Activated T-cell treated with anti-CD3 and anti-CD28 coated beads, Interleukin-2, amount 50 U/mL, for 4 hours (primary cell): Measurements from ENCODE around the gene SPRR3. TPM values are rescaled to one million over a fixed set of nuclear protein-coding genes. Genes with fewer than 3 reads are reported as not detected.

ENCODE experiments used
- ATAC-seq, 2 donors: fragments of 200-7000 bp; cut with Tn5 transposase; one replicate each; pipeline ENCODE4 v1.10.0; 2021
- DNase-seq: peaks from one replicate; pipeline ENCODE4 v3.0.0-alpha.2; 2020
- H3K27me3 Mint-ChIP-seq: one replicate; pipeline ENCODE4 v1.8.0; 2021; ENCODE audit warnings: low read depth, mixed read lengths
- H3K36me3 Mint-ChIP-seq: one replicate; pipeline ENCODE4 v1.8.0; 2022; ENCODE audit warnings: mixed read lengths; ENCODE audit not compliant: insufficient read depth
- H3K4me1 Mint-ChIP-seq: one replicate; pipeline ENCODE4 v1.8.0; 2021; ENCODE audit warnings: low read depth, mixed read lengths
- H3K4me3 Mint-ChIP-seq: one replicate; pipeline ENCODE4 v1.8.0; 2021; ENCODE audit warnings: mild to moderate bottlenecking, moderate library complexity, mixed read lengths
- H3K9me3 Mint-ChIP-seq: one replicate; pipeline ENCODE4 v1.8.0; 2021; ENCODE audit warnings: mixed read lengths
- total RNA-seq, 3 donors: library from RNA; stranded (reverse); gene quantifications; one replicate each; pipeline ENCODE4 v1.2.1, GENCODE V29; 2021

SPRR3 gene
- total RNA-seq, 3 donors from 2014 or later = not detected

DNA sequence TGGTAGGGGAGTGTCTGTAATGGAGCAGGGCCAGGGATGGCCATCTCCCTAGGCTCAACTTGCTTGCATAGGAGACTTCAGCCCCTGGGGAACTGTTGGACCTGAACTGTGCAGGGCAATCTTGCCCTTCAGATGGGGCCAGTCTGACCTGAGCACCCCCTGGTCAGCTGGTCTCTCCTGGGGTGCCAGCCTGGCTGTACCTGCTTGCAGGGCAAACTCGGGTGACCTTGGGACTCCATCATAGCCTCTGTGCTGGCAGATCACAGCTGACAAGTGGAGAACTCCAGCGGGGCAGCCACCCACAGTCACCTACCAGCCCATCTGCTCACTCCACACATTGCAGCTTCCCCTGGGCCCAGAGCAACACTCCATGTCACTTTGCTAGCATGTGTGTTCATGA, 47.7 kb downstream of the SPRR3 start:
- Mint-ChIP-seq H3K36me3 (no peaks in the 10 kb centered on the region), H3K27me3 (peaks cover 31% of the 10 kb centered on the region), H3K4me3 (no peak overlapping the region), H3K4me1 (no peaks in the 10 kb centered on the region), H3K9me3 (no peaks in the 10 kb centered on the region)
- DNase-seq = no peak
- ATAC-seq = no peak

Other genes starting within 250 kb of the SPRR3 start
- gene KPRP, start 243.7 kb upstream of the SPRR3 start, total RNA-seq = not detected
- not detected for gene LCE1F, start 226.6 kb upstream of the SPRR3 start, total RNA-seq
- not detected for gene LCE1E, start 215.5 kb upstream of the SPRR3 start, total RNA-seq
- gene LCE1D, start 205.0 kb upstream of the SPRR3 start, total RNA-seq = not detected
- gene LCE1C, start 195.1 kb upstream of the SPRR3 start, total RNA-seq = not detected
- gene LCE1B, start 189.8 kb upstream of the SPRR3 start, total RNA-seq = not detected
- not detected for gene LCE1A, start 174.3 kb upstream of the SPRR3 start, total RNA-seq
- not detected for gene LCE6A, start 158.9 kb upstream of the SPRR3 start, total RNA-seq
- gene LCE7A, start 141.8 kb upstream of the SPRR3 start, total RNA-seq = not detected
- not detected for gene SMCP, start 123.4 kb upstream of the SPRR3 start, total RNA-seq
- not detected for gene IVL, start 93.2 kb upstream of the SPRR3 start, total RNA-seq
- gene SPRR5, start 54.5 kb upstream of the SPRR3 start, total RNA-seq = not detected
- not detected for gene SPRR4, start 31.1 kb upstream of the SPRR3 start, total RNA-seq
- gene SPRR1A, start 17.7 kb upstream of the SPRR3 start, total RNA-seq = not detected
- not detected for gene SPRR1B, start 29.5 kb downstream of the SPRR3 start, total RNA-seq
- gene SPRR2D, start 39.4 kb downstream of the SPRR3 start, total RNA-seq = not detected
- gene SPRR2A, start 55.8 kb downstream of the SPRR3 start, total RNA-seq = not detected
- gene SPRR2B, start 69.9 kb downstream of the SPRR3 start, total RNA-seq = not detected
- gene SPRR2E, start 92.8 kb downstream of the SPRR3 start, total RNA-seq = not detected
- not detected for gene SPRR2F, start 111.8 kb downstream of the SPRR3 start, total RNA-seq
- gene SPRR2G, start 149.1 kb downstream of the SPRR3 start, total RNA-seq = not detected
- gene LELP1, start 201.7 kb downstream of the SPRR3 start, total RNA-seq = not detected
- not detected for gene PRR9, start 215.8 kb downstream of the SPRR3 start, total RNA-seq